ENCODE data around the gene TMEM169.

DNA sequence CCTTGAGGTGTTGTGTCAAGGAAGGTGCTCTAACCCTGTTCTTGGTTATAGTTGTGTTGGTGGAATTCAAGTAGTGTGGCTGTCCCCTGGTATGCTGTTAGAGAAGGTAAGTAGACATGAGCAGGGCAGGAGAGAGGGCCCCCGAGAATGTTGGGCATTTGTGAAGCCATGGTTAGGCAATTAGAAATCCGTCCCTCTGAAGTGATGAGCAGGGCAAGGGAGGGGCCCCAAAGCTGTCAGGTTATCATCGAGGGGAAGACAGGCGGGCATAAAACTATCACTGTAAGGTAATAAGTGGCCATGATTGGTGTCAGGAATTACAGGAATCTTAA, 32.6 kb downstream of the TMEM169 start:
- TF ChIP-seq TAF1 (IDR thresholded peaks at IDR 0.05; ENCODE audit: low read depth) (no peak), EZH2 (IDR thresholded peaks at IDR 0.05; ENCODE audit: borderline replicate concordance, insufficient read depth, low read length, poor library complexity, severe bottlenecking) (no peak), POLR2AphosphoS5 (IDR thresholded peaks at IDR 0.05) (no peak), SMC3 (conservative IDR thresholded peaks at IDR 0.05; ENCODE audit: poor library complexity) (no peak)
- TF ChIP-seq, protein P1, sequence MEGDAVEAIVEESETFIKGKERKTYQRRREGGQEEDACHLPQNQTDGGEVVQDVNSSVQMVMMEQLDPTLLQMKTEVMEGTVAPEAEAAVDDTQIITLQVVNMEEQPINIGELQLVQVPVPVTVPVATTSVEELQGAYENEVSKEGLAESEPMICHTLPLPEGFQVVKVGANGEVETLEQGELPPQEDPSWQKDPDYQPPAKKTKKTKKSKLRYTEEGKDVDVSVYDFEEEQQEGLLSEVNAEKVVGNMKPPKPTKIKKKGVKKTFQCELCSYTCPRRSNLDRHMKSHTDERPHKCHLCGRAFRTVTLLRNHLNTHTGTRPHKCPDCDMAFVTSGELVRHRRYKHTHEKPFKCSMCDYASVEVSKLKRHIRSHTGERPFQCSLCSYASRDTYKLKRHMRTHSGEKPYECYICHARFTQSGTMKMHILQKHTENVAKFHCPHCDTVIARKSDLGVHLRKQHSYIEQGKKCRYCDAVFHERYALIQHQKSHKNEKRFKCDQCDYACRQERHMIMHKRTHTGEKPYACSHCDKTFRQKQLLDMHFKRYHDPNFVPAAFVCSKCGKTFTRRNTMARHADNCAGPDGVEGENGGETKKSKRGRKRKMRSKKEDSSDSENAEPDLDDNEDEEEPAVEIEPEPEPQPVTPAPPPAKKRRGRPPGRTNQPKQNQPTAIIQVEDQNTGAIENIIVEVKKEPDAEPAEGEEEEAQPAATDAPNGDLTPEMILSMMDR (IDR thresholded peaks at IDR 0.05; ENCODE audit: poor library complexity, severe bottlenecking) = no peak

Measured in neural cell (in vitro differentiated cells).